Stromal cell of bone marrow (primary cell): Measurements from ENCODE around the gene TRAP1.
A peak's percentile ranks its signal among the peaks of the same experiment; 100 is the strongest.

Experiments used
- DNase-seq: peaks from one replicate; pipeline ENCODE4 v3.0.0-alpha.2; 2012; ENCODE audit warnings: low read depth

The TRAP1 gene

DNA sequence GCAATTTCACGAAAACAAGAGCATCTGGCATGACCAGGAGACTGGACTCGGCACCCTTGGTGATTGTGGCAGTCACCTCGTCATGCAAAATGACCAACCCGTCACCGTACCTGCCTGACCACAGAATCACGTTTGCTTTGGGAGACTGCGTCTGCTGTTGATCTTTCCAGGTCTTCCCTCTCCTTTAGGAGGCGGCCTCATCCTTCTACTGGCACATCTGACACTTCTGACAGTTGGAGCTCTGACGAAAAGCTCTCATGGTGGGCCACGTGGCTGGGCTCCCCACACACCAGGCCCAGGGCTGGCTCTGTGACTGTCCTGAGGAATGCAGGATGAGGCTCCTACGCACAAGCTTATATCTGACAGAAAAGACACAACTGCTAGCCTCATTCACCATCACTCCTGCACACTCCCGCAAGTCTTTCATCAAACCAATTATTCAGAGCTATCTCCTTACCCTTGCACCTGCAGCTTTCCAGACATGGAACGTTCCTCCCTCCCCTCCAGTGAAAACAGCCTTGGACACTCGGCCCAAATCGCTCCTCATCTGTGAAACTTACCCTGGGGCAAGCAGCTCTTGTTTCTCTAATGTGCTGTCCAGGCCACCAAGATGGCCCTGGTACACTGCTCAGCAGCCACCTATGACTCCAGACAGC lies 3.6 kb downstream of the TRAP1 start:
- DNase-seq, result no peak

DNA sequence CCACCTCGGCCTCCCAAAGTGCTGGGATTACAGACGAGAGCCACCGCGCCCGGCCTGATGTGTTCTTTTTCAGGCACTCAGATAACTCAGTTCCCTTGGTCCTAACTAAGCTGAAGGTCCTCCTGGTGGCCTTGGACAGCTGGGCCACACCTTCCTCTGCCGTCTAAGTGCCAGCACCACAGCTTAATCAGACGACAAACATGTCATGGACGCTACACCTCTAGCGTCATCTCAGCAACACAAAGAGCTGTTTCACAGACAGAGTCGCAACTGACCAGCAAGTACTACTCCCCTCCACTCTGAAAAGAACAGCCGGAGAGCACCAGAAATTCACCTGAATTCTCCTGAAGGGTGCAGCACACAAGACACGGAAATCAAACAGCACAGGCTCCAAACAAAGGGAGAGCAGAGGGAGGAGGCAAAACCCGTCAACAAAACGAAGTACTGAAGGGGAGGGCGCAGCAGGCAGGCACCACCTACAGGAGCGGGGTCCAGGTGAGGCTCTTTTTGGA lies 4.4 kb downstream of the TRAP1 start:
- no peak for DNase-seq

- no peak for DNase-seq
Observed at GRCh38 chr16:3706253-3707012, 10.9 kb downstream of the TRAP1 start.

GRCh38 chr16:3702082-3702481 lies 15.2 kb downstream of the TRAP1 start:
- no peak for DNase-seq

DNA sequence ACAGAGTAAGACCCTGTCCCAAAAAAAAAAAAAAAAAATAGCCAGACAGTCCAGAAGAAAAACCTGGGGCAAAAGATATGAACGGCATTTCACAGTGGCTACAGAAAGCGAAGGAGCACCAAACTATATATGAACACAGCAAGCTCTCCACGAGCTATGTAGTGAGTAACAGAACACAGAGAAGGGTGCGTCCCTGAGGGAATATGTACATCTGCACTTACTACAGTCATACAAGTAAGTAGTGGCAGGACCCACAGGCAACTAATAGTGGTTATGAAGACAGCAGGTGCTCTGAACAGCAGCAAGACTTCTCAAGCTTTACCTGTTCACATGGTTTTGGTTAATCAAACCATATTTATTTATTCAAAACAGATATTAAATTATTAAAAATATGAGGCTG lies 15.8 kb downstream of the TRAP1 start:
- DNase-seq, result no peak

GRCh38 chr16:3698941-3699340 lies 18.4 kb downstream of the TRAP1 start:
- no peak for DNase-seq

DNA sequence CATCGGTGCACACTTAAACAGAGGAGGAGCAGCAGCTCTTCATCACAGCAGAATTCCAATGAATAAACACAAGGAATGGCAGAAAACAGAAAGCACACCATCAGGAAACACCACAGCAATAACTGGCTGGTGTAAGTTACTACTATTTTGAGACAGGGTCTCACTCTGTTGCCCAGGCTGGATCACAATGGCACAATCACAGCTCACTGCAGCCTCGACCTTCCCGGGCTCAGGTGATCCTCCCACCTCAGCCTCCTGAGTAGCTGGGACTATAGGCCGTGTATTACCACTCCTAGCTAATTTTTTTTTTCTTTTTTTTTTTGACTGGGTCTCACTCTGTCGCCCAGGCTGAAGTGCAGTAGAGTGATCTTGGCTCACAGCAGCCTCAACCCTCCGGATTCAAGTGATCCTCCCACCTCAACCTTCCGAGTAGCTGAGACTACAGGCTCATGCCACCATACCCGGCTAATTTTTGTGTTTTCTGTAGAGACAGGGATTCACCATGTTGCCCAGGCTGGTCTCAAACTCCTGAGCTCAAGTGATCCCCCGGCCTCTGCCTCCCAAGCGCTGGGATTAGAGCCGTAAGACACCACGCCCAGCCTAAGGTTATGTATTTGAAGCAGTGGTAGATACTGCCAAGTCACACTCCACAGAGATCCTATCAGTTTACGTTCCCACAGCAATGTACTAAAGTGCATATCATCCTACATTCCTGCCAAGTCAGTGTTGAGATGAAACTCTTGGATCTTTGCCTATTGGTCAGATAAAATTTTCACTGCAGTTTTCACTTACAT lies 20.7 kb downstream of the TRAP1 start:
- DNase-seq, result peak; percentile 43

- no peak for DNase-seq
Observed at GRCh38 chr16:3695610-3696369, 21.5 kb downstream of the TRAP1 start.

GRCh38 chr16:3694051-3694450 lies 23.3 kb downstream of the TRAP1 start:
- DNase-seq, result no peak

- DNase-seq, result no peak
Observed at GRCh38 chr16:3691761-3692160, 25.6 kb downstream of the TRAP1 start.

DNA sequence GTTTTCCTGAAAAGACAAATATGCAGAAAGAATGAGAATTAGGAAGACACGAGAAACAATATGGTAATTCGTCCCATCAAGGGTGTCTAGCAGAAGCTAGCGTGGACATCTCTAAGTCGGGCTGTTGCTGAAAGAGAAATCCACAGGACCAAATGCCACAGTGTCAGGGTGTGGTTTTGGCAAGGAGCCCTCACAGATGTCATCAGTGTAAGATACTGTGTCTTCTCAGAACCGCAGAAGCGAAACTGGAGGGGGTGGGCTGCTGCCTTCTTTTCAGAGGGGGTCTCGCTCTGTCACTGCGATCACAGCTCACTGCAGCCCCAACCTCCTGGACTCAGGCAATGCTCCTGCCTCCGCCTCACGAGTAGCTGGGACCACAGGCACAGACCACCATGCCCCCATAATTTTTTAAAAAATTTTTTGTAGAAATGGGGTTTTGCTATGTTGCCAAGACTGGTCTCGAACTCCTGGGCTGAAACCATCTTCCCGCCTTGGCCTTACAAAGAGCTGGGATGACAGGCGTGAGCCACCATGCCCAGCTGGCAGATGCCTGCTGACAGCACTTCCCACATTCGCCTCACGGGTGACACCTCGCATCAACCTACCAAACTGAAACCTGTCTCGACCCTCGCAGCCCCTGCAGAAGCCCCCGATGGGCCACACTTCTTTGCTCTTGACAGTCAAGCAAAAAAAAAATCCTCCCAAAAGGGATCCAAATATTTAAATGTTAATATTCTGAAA lies 26.2 kb downstream of the TRAP1 start:
- DNase-seq, result no peak

GRCh38 chr16:3690470-3690928 lies 26.8 kb downstream of the TRAP1 start:
- DNase-seq, result peak; percentile 92

DNA sequence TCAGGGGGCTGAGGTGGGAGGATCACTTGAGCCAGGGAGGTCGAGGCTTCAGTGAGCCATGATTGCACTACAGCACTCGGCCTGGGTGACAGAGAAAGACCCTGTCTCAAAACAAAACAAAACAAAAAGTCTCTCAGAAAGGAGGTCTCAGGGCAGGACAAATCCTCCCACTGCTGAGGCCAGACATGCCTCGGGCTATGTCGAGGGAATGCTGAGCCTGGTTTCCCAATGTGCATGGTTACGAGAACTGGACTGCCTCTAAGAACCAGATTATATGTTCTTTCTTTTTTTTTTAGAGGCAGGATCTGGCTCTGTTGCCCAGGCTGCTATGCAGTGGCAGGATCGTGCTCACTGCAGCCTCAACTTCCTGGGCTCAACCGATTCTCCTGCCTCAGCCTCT lies 27.6 kb downstream of the TRAP1 start:
- DNase-seq, result no peak

DNA sequence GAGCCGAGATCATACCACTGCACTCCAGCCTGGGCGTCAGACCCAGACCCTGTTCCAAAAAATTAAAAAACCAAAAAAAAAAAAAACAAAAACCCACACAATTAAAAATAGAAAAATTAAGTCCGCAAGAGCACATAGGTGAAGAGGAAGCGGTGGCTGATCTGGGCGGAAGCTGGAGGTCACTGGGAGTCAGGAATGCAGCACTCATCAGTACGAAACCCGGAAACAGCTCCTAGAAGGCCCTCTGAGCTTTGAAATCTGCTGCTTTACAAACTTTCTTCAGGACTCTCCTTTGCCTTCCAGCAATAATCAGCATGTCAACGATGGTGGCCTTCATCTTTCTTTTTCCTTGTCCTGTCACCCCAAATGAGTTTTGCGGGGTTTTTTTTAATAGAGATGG lies 29.5 kb downstream of the TRAP1 start:
- no peak for DNase-seq

- DNase-seq, result no peak
Observed at GRCh38 chr16:3687021-3687420, 30.3 kb downstream of the TRAP1 start.

GRCh38 chr16:3681206-3681605 lies 36.1 kb downstream of the TRAP1 start:
- DNase-seq, result no peak

DNA sequence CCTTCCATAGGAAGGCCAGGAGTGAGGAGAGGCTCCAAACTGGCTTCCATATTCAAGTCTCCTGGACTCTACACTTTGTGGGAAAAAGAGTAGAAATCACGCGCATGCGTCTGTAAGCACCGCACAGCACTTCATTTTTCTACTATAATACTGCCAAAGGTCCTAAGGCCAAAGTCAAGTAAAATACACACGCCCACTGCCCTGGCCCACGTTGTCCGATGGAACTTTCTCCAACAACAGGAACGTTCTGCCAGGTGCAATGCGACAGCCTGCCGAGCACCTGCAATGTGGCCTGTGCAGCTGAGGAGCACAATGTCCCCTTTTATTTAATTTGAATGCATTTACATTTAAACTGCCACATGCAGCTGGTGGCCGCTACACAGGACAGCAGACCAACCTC lies 39.3 kb downstream of the TRAP1 start:
- no peak for DNase-seq

- no peak for DNase-seq
Observed at GRCh38 chr16:3675601-3676130, 41.7 kb downstream of the TRAP1 start.

DNA sequence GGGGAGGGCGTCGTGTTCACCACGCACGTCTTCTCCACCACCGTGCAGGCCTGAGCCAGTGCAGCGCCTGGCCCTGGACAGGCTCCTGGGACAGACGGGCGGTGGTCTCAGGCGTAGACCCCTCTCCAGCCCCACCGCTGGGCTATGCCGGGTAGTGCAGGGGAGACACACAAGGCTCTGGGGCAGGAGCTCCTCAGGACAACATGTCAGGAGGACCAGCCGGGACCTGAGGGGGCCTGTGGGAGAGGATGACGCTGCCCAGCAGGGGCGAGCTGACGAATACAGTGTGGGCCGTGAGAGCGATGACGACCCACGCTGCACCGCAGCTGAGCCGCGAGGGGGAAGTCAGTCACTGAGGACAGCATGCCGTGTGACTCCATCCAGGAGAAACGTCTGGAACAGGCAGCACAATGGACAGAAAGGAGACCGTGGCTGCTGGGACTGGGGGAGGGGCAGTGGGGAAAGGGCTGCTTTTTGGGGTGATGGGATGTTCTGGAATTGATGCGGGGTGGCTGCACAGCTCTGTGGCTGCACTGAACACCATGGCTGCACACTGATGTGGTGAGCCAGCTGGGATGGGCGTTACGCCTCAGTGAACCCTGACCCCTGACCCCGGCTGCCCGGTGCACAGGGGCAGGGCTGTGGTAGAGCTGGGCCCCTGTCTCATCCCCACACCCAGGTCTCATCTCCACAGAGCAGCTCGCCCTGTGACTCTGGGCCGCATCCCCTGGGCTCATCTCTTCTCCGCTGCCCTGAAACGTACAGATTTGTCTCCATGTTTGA lies 42.6 kb downstream of the TRAP1 start:
- DNase-seq, result no peak
